Naive B cell (primary cell): ENCODE results near the gene GATM. TPM values are rescaled to one million over a fixed set of nuclear protein-coding genes. Genes with fewer than 3 reads are reported as not detected.

ENCODE experiments used
- ATAC-seq, 2 donors: fragments of 150-1000 bp; cut with Tn5 transposase; 2 replicates each; pipeline ENCODE4 v1.10.0; 2021; ENCODE audit warnings: low read depth in 2 of 2, mild to moderate bottlenecking in 2 of 2, moderate library complexity in 2 of 2
- DNase-seq: peaks from one replicate; pipeline ENCODE4 v3.0.0; 2022
- H3K27ac Mint-ChIP-seq, 6 donors: one replicate each; pipeline ENCODE4 v1.8.0; 2020 to 2022; ENCODE audit warnings: mild to moderate bottlenecking in 6 of 6, mixed read lengths in 6 of 6, moderate library complexity in 5 of 6, inconsistent platforms in 2 of 6
- H3K27me3 Mint-ChIP-seq, 3 donors: one replicate each; pipeline ENCODE4 v1.8.0; 2021 to 2022; ENCODE audit warnings: mixed read lengths in 3 of 3, mild to moderate bottlenecking in 1 of 3
- H3K36me3 Mint-ChIP-seq, 2 donors: one replicate each; pipeline ENCODE4 v1.8.0; 2020 to 2022; ENCODE audit warnings: mixed read lengths in 2 of 2, inconsistent platforms in 1 of 2, mild to moderate bottlenecking in 1 of 2
- H3K4me1 Mint-ChIP-seq, 3 donors: one replicate each; pipeline ENCODE4 v1.8.0; 2020 to 2022; ENCODE audit warnings: mixed read lengths in 3 of 3, inconsistent platforms in 1 of 3, mild to moderate bottlenecking in 1 of 3, moderate library complexity in 1 of 3
- H3K4me3 Mint-ChIP-seq, 8 donors: one replicate each; pipeline ENCODE4 v1.8.0; 2020 to 2022; ENCODE audit warnings: mild to moderate bottlenecking in 8 of 8, mixed read lengths in 8 of 8, moderate library complexity in 8 of 8, inconsistent platforms in 2 of 8
- H3K9me3 Mint-ChIP-seq, 7 donors: one replicate each; pipeline ENCODE4 v1.8.0; 2020 to 2022; ENCODE audit warnings: mixed read lengths in 7 of 7, mild to moderate bottlenecking in 5 of 7, inconsistent platforms in 2 of 7, moderate library complexity in 1 of 7
- polyA plus RNA-seq, 6 donors: library from polyadenylated mRNA; unstranded; fragments of 300-500 nt; fragmentation: Illumina TruSeq; gene quantifications; one replicate each; pipeline ENCODE4 v1.2.3, GENCODE V29; 2021; ENCODE audit warnings: low read depth in 6 of 6

The GATM gene
- polyA plus RNA-seq, 6 donors from 2014 or later: 1.9 to 26.7 (median 12.0) TPM

DNA sequence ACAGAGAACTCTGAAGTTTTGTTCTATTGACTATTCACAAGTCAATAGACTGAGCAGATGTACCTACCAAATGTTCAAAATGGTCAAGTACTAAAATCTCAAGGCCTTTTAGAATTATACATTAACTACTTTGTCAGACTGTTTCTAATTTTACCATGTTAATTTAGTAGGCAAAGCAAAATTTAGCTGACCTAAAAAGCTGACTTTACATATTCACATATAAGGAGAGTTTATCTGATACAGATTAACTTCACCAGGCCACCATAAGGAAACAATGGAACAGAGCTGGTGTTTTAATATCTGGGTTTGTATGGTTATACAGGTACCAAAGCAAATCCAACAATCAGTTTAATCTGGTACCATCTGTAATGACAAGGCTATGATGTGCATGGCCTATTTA, 15.9 kb downstream of the GATM start:
- no peaks in the 10 kb centered on the region for H3K4me1 Mint-ChIP-seq
- no peaks in the 10 kb centered on the region for H3K9me3 Mint-ChIP-seq
- H3K4me3 Mint-ChIP-seq: no peak overlapping the region
- DNase-seq (no peak), ATAC-seq (no peak)
- no peaks in the 10 kb centered on the region for H3K27me3 Mint-ChIP-seq
- peaks cover 0 to 20% of the 10 kb centered on the region in 2 donors for H3K36me3 Mint-ChIP-seq
- no peak overlapping the region for H3K27ac Mint-ChIP-seq

DNA sequence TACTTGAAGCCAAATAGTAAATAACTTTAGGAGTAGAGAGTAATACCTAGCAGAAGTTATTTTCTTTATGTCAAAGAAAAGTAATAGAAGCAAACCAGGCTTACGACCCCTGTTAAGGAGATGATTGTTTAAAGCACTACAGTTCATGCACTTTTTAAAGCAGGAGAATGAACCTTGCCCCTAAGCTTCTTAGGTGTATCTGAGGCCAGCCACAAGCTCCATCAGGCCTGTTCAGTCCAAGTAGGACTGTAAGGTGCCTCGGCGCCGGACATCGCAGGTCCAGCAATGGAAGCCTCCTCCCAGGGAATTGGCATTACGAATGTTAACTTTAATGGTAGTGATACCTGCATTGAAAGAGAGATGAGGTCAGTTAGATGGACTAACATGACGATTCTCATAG, 16.5 kb downstream of the GATM start:
- H3K4me1 Mint-ChIP-seq: no peaks in the 10 kb centered on the region
- H3K27me3 Mint-ChIP-seq: no peaks in the 10 kb centered on the region
- ATAC-seq (no peak), DNase-seq (no peak)
- H3K36me3 Mint-ChIP-seq: peaks cover 0 to 20% of the 10 kb centered on the region in 2 donors
- no peaks in the 10 kb centered on the region for H3K9me3 Mint-ChIP-seq
- H3K4me3 Mint-ChIP-seq: no peak overlapping the region
- no peak overlapping the region for H3K27ac Mint-ChIP-seq

DNA sequence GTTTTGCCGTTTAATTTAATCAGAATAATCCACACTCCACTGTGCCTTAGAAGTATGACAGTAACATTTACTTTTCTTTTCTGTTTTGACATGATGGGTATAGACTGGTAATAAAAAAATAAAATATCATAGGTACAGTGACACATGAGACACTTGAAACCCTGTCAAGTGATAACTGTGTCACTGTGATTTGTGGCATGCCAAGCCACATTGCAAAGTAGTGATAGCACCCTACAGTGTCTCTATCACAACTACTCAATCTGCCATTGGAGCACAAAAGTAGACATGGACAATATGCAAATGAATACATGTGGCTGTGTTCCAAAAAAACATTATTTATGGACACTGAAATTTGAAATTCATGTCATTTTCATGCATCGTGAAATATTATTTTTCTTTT, 22.5 kb downstream of the GATM start:
- ATAC-seq: no peak
- no peak for DNase-seq
- Mint-ChIP-seq H3K9me3 (no peaks in the 10 kb centered on the region), H3K27me3 (peaks cover 0 to 15% (median 14%) of the 10 kb centered on the region in 3 donors), H3K36me3 (peaks cover 0 to 10% of the 10 kb centered on the region in 2 donors), H3K27ac (no peak overlapping the region), H3K4me1 (no peaks in the 10 kb centered on the region), H3K4me3 (no peak overlapping the region)

DNA sequence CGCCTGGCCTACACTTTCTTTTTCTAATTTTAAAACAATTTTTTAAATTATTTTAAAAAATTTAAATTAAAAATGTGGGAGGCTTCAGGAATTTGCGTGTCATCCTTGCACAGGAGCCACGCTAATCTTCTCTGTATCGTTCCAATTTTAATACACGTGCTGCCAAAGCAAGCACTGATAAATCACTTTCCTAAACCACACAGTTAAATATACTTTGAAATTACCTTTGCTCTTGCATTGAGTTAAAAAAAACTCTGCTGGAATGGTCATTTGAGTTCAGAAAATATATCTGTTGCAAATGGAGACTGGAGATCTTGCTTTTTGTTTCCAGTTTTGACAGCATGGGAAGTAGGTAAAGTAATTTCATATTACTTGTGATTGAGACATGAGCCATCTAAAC, 23.6 kb downstream of the GATM start:
- no peak overlapping the region for H3K27ac Mint-ChIP-seq
- H3K4me3 Mint-ChIP-seq: no peak overlapping the region
- no peaks in the 10 kb centered on the region for H3K9me3 Mint-ChIP-seq
- peaks cover 0 to under 1% of the 10 kb centered on the region in 2 donors for H3K36me3 Mint-ChIP-seq
- no peak for DNase-seq
- peaks cover 0 to 20% (median 17%) of the 10 kb centered on the region in 3 donors for H3K27me3 Mint-ChIP-seq
- no peak for ATAC-seq
- H3K4me1 Mint-ChIP-seq: no peaks in the 10 kb centered on the region

GRCh38 chr15:45351227-45351626, 27.1 kb downstream of the GATM start:
- Mint-ChIP-seq H3K27me3 (peaks cover 22 to 55% (median 48%) of the 10 kb centered on the region in 3 donors), H3K9me3 (no peaks in the 10 kb centered on the region), H3K4me1 (no peaks in the 10 kb centered on the region), H3K36me3 (no peaks in the 10 kb centered on the region), H3K4me3 (no peak overlapping the region), H3K27ac (no peak overlapping the region)
- ATAC-seq (no peak), DNase-seq (no peak)

DNA sequence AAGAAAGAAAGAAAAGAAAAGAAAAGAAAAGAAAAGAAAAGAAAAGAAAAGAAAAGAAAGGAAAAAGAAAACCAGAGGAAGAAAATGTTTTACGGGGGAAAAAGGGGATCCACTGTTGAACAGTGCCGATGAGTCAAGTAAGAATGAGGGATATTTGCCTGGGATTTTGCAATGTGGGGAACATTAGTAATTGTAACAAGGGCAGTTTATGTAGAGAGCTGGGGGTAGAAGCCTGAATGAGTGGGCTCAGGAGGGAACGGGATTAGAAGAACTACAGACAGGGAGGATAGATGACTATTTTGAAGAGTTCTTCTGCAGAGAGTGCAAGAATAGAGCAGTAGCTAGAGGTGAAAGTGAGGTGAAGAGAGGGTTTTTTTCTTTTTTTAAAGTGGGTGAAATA, 28.7 kb downstream of the GATM start:
- Mint-ChIP-seq H3K9me3 (no peaks in the 10 kb centered on the region), H3K27ac (peak overlapping the region in 2 of 6 donors; percentile 14 to 70), H3K27me3 (peaks cover 22 to 58% (median 48%) of the 10 kb centered on the region in 3 donors), H3K4me1 (no peaks in the 10 kb centered on the region), H3K36me3 (no peaks in the 10 kb centered on the region), H3K4me3 (no peak overlapping the region)
- DNase-seq (no peak), ATAC-seq (no peak)

DNA sequence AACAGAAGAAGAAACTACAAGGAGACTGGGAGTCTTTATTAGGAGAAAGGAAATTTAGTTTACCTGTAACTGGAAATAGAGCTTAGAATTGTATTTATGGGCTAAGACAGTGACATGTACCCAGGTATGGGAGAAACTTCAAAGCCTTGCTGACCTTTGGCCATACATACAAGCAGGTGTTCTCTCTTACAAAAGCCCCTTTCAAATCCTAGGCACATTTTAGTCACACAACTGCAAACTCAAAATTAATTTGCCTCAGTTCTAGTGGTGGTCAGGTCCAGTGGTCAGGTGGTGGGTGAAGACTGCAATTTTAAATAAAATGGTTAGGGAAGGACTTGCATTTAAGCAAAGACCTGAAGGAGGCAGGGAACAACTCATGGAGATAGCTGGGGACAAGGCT, 30.4 kb downstream of the GATM start:
- Mint-ChIP-seq H3K27ac (peak overlapping the region in 1 of 6 donors; percentile 70), H3K9me3 (no peaks in the 10 kb centered on the region), H3K27me3 (peaks cover 22 to 54% (median 43%) of the 10 kb centered on the region in 3 donors), H3K4me1 (no peaks in the 10 kb centered on the region), H3K4me3 (no peak overlapping the region), H3K36me3 (no peaks in the 10 kb centered on the region)
- ATAC-seq (no peak), DNase-seq (no peak)

GRCh38 chr15:45347033-45347432, 31.3 kb downstream of the GATM start:
- DNase-seq (no peak), ATAC-seq (no peak)
- H3K27me3 Mint-ChIP-seq: peaks cover 22 to 44% (median 34%) of the 10 kb centered on the region in 3 donors
- no peak overlapping the region for H3K27ac Mint-ChIP-seq
- H3K36me3 Mint-ChIP-seq: no peaks in the 10 kb centered on the region
- H3K4me3 Mint-ChIP-seq: no peak overlapping the region
- no peaks in the 10 kb centered on the region for H3K9me3 Mint-ChIP-seq
- H3K4me1 Mint-ChIP-seq: no peaks in the 10 kb centered on the region

- ATAC-seq (no peak), DNase-seq (no peak)
- Mint-ChIP-seq H3K4me1 (no peaks in the 10 kb centered on the region), H3K36me3 (no peaks in the 10 kb centered on the region), H3K9me3 (no peaks in the 10 kb centered on the region), H3K4me3 (no peak overlapping the region), H3K27me3 (peaks cover 22 to 43% (median 34%) of the 10 kb centered on the region in 3 donors), H3K27ac (peak overlapping the region in 1 of 6 donors; percentile 48)
Observed at GRCh38 chr15:45346381-45346780, 32.0 kb downstream of the GATM start.

GRCh38 chr15:45343258-45343860, 35.0 kb downstream of the GATM start:
- no peaks in the 10 kb centered on the region for H3K9me3 Mint-ChIP-seq
- H3K36me3 Mint-ChIP-seq: no peaks in the 10 kb centered on the region
- no peak overlapping the region for H3K4me3 Mint-ChIP-seq
- no peaks in the 10 kb centered on the region for H3K4me1 Mint-ChIP-seq
- ATAC-seq (no peak), DNase-seq (no peak)
- H3K27me3 Mint-ChIP-seq: peaks cover 18 to 29% (median 25%) of the 10 kb centered on the region in 3 donors
- H3K27ac Mint-ChIP-seq: no peak overlapping the region

DNA sequence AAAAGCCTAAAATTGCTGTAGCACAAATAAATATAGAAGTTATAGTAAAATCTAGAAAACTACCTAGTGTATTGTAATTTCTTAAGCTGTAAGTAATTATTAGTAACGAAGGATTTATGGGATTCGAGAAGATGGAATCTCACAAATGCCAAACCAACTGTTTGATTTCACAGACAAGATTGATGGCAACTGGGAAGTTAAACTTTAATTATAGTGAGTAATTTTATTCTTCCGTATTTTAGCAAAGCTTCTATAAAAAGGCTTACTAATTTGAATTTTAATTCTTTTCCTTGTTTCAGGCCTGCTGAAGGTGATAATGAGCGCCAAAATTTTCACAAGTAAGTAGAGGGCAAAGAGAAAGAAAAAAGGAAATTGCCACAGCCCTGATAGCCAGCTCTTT, 36.6 kb downstream of the GATM start:
- H3K27ac Mint-ChIP-seq: no peak overlapping the region
- H3K4me1 Mint-ChIP-seq: no peaks in the 10 kb centered on the region

GRCh38 chr15:45340429-45340828, 37.9 kb downstream of the GATM start:
- Mint-ChIP-seq H3K36me3 (no peaks in the 10 kb centered on the region), H3K9me3 (no peaks in the 10 kb centered on the region), H3K4me3 (no peak overlapping the region), H3K27ac (no peak overlapping the region), H3K4me1 (no peaks in the 10 kb centered on the region), H3K27me3 (peaks cover 6 to 12% (median 8%) of the 10 kb centered on the region in 3 donors)
- ATAC-seq (no peak), DNase-seq (no peak)

More for the DNA sequence above, 36.6 kb downstream of the GATM start:
- DNase-seq (no peak), ATAC-seq (no peak)
- no peak overlapping the region for H3K4me3 Mint-ChIP-seq
- no peaks in the 10 kb centered on the region for H3K36me3 Mint-ChIP-seq
- no peaks in the 10 kb centered on the region for H3K9me3 Mint-ChIP-seq
- H3K27me3 Mint-ChIP-seq: peaks cover 9 to 17% (median 9%) of the 10 kb centered on the region in 3 donors

DNA sequence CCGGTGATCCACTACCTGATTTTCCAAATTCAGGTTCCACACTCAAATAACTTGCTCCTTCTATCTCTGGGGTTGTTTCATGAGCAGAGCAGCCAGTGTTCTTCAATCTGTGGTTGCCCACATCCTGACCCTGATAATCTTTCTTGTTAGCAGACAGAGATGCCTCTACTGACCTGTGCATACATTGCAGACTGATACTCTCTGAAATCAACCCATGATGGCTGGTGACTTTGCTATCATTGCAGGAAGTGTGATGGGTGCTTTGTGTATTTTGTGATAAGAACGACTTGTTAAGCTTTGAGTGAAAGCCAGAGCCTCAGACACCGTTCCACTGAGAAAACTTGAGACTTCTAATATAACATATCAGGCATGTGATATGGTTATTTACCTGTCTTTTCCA, 39.9 kb downstream of the GATM start:
- ATAC-seq: no peak
- Mint-ChIP-seq H3K4me1 (no peaks in the 10 kb centered on the region), H3K27ac (no peak overlapping the region), H3K27me3 (peaks cover 6 to 12% (median 8%) of the 10 kb centered on the region in 3 donors), H3K9me3 (no peaks in the 10 kb centered on the region), H3K4me3 (no peak overlapping the region), H3K36me3 (no peaks in the 10 kb centered on the region)
- DNase-seq: no peak

GRCh38 chr15:45337224-45337623, 41.1 kb downstream of the GATM start:
- H3K4me1 Mint-ChIP-seq: no peaks in the 10 kb centered on the region
- no peak overlapping the region for H3K4me3 Mint-ChIP-seq

GRCh38 chr15:45333550-45333949, 44.8 kb downstream of the GATM start:
- Mint-ChIP-seq H3K4me1 (no peaks in the 10 kb centered on the region), H3K27ac (no peak overlapping the region), H3K27me3 (peaks cover 9 to 22% (median 14%) of the 10 kb centered on the region in 3 donors), H3K36me3 (no peaks in the 10 kb centered on the region), H3K4me3 (no peak overlapping the region), H3K9me3 (no peaks in the 10 kb centered on the region)
- DNase-seq (no peak), ATAC-seq (no peak)

More at GRCh38 chr15:45337224-45337623, 41.1 kb downstream of the GATM start:
- ATAC-seq: no peak
- DNase-seq: no peak
- no peaks in the 10 kb centered on the region for H3K36me3 Mint-ChIP-seq
- no peak overlapping the region for H3K27ac Mint-ChIP-seq
- no peaks in the 10 kb centered on the region for H3K9me3 Mint-ChIP-seq
- peaks cover 8 to 17% (median 10%) of the 10 kb centered on the region in 3 donors for H3K27me3 Mint-ChIP-seq
